Stimulated activated CD4-positive, alpha-beta T cell treated with anti-CD3 and anti-CD28 coated beads, Interleukin-12 subunit alpha, Interleukin-12 subunit beta, amount 100 ng/mL, for 48 hours (primary cell): ENCODE results near the gene KDM4F.

Experiments
- DNase-seq, 3 donors: peaks; one replicate each; pipeline ENCODE4 v3.0.0-alpha.2; 2020; ENCODE audit warnings: low read depth in 2 of 3, low spot score in 1 of 3

KDM4F gene

DNA sequence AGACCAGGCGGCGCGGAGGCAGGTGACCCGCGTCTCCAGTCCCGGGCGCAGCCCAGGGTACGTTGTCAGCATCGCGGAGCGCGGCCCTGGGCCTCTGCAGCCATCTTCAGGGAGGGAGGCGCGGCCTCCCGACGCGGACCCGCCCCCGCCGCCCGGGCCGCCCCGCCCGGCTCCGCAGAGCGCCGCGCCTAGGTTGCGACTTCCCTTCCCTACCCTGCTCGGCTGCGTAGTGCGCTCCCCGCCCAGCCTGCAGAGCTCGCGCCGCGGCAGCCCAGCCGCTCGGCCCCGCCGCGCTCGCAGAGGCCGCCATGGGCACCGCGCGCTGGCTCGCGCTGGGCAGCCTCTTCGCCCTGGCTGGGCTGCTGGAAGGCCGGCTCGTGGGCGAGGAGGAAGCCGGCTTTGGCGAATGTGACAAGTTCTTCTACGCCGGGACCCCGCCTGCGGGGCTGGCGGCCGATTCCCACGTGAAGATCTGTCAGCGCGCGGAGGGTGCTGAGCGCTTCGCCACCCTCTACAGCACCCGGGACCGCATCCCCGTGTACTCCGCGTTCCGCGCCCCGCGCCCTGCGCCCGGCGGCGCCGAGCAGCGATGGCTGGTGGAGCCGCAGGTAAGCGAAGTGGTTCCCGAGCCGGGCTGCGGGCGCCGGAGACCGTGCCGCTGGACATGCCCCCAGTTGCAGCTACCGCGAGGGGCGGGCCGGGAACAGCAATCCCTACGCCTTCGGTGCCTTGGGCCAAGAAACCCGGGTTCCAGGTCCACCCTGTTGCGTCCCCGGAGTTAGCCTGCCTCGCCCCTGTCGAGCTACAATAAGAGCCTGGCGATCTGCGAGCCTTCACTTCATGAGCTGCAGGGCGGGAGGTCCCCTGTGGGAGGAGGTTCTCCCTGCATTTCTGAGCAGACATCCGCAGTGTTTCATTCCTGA lies 40.7 kb downstream of the KDM4F start, which contains the start of gene ENDOD1:
ENDOD1 (plus strand) TSS at position 227 of the 923 bp plus-strand sequence; CDS start at position 309, 82 bp downstream.
- peak; percentile 63 to 82 (median 73) for DNase-seq

GRCh38 chr11:95091663-95092180 lies 42.5 kb downstream of the KDM4F start:
- no peak for DNase-seq

DNA sequence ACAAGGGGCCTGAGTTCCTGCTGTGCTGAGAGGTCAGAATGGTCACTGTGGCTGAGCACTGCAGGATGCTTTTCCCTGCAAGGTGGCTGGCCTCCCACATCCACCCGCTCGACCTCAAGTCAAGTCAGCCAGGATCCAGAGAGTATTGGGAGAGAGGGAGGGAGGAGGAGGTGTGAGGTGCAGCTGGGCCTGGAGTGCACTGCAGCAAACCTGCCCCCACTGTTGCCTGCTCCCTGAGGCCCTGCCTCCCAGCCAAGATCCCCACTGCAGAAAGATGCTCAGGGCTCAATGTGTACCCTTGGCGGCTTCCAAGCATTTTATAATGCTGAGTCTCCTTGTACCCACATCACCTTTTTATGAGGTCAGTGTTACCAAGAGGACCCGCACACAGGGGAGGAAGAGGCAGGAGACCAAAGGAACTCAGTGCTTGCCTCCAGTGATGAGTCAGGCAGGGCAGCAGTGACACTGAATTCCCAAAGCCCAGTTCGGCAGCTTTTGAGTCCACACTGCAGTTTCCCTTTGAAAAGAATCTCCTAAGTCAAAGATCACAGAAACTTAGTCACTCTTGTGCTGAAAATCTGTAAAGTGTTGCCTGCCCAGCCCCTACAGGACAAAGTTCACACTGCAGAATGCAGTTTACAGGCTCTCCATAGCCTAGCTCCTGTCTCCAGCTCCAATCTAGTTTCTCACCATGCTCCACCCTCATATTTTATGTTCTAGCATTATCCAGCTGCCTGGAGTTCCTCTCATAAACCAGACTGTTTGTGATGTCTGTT lies 43.5 kb downstream of the KDM4F start:
- DNase-seq: peak in 2 of 3 donors; percentile 23 to 26

- DNase-seq: no peak
These were observed 44.3 kb downstream of the KDM4F start for GRCh38 chr11:95093548-95093947.

- no peak for DNase-seq
These were observed 46.8 kb downstream of the KDM4F start for GRCh38 chr11:95095858-95096587.

GRCh38 chr11:95097209-95097608 lies 48.0 kb downstream of the KDM4F start:
- DNase-seq: no peak

GRCh38 chr11:95098826-95099225 lies 49.6 kb downstream of the KDM4F start:
- no peak for DNase-seq

- no peak for DNase-seq
These were observed 51.0 kb downstream of the KDM4F start for GRCh38 chr11:95100191-95100648.
